Measurements from ENCODE around the gene MSI2.

The MSI2 gene

GRCh38 chr17:57375040-57375769, 118.9 kb downstream of the MSI2 start:
- no peak for DNase-seq

GRCh38 chr17:57375770-57376225, 119.5 kb downstream of the MSI2 start:
- no peak for DNase-seq

GRCh38 chr17:57377094-57377493, 120.8 kb downstream of the MSI2 start:
- DNase-seq, result no peak

GRCh38 chr17:57379237-57379894, 123.0 kb downstream of the MSI2 start:
- peak; percentile 11 for DNase-seq

- no peak for DNase-seq
These were observed 123.6 kb downstream of the MSI2 start for GRCh38 chr17:57379895-57380434.

GRCh38 chr17:57381498-57381897, 125.2 kb downstream of the MSI2 start:
- no peak for DNase-seq

- no peak for DNase-seq
These were observed 127.9 kb downstream of the MSI2 start for GRCh38 chr17:57384219-57384618.

GRCh38 chr17:57385975-57386374, 129.7 kb downstream of the MSI2 start:
- no peak for DNase-seq

GRCh38 chr17:57387575-57387974, 131.3 kb downstream of the MSI2 start:
- no peak for DNase-seq

GRCh38 chr17:57388131-57388725, 131.9 kb downstream of the MSI2 start:
- DNase-seq, result no peak

- no peak for DNase-seq
These were observed 133.2 kb downstream of the MSI2 start for GRCh38 chr17:57389473-57389872.

GRCh38 chr17:57391076-57391825, 134.9 kb downstream of the MSI2 start:
- DNase-seq, result no peak

- no peak for DNase-seq
These were observed 135.6 kb downstream of the MSI2 start for GRCh38 chr17:57391857-57392471.

- no peak for DNase-seq
These were observed 137.0 kb downstream of the MSI2 start for GRCh38 chr17:57393368-57393767.

GRCh38 chr17:57394375-57394774, 138.1 kb downstream of the MSI2 start:
- DNase-seq, result no peak

- no peak for DNase-seq
These were observed 139.5 kb downstream of the MSI2 start for GRCh38 chr17:57395721-57396321.

GRCh38 chr17:57396511-57396921, 140.2 kb downstream of the MSI2 start:
- DNase-seq, result no peak

GRCh38 chr17:57397402-57397801, 141.1 kb downstream of the MSI2 start:
- no peak for DNase-seq

- DNase-seq, result no peak
These were observed 143.4 kb downstream of the MSI2 start for GRCh38 chr17:57399690-57400089.

- DNase-seq, result no peak
These were observed 144.3 kb downstream of the MSI2 start for GRCh38 chr17:57400648-57401047.

- DNase-seq, result no peak
These were observed 145.5 kb downstream of the MSI2 start for GRCh38 chr17:57401556-57402488.
